Peyer's patch (tissue), 4 donors: Measurements from ENCODE around the gene ARL6IP4. TPM values are rescaled to one million over a fixed set of nuclear protein-coding genes. Genes with fewer than 3 reads are reported as not detected.

Source experiments
- DNase-seq, 3 donors: peaks; one replicate each; pipeline ENCODE4 v3.0.0-alpha.2; 2017 to 2019
- H3K27ac ChIP-seq, 4 donors: fragments of 200-600 bp; sonication (generic); one replicate each; pipeline ENCODE4 v1.5.1; 2016 to 2019
- H3K27me3 ChIP-seq, 2 donors: fragments of 200-600 bp; sonication (generic); one replicate each; pipeline ENCODE4 v1.5.1; 2019
- H3K36me3 ChIP-seq, 3 donors: fragments of 200-600 bp; sonication (generic); one replicate each; pipeline ENCODE4 v1.5.1; 2016 to 2019
- H3K4me1 ChIP-seq, 4 donors: fragments of 200-600 bp; sonication (generic); one replicate each; pipeline ENCODE4 v1.5.1; 2016 to 2019
- H3K4me3 ChIP-seq, 4 donors: fragments of 200-600 bp; sonication (generic); 1 replicate in 3 of 4; 2 replicates in 1 of 4; pipeline ENCODE4 v1.5.1; 2016 to 2019; ENCODE audit warnings: mild to moderate bottlenecking in 1 of 4
- H3K9me3 ChIP-seq, 4 donors: fragments of 200-600 bp; sonication (generic); one replicate each; pipeline ENCODE4 v1.5.1; 2016 to 2019; ENCODE audit warnings: mild to moderate bottlenecking in 1 of 4
- CTCF ChIP-seq, 6 experiments: fragments of 450-650 bp in 4 of 6; fragments of 200-600 bp in 2 of 6; sonication (generic) in 1 of 6; IDR thresholded peaks; one replicate each; pipeline ENCODE4 v1.5.1; 2017 to 2019; ENCODE audit warnings: antibody characterized with exemption in 6 of 6, mild to moderate bottlenecking in 3 of 6, moderate library complexity in 1 of 6
- POLR2A ChIP-seq, 2 donors: fragments of 450-650 bp; IDR thresholded peaks; one replicate each; pipeline ENCODE4 v1.5.1; 2017; ENCODE audit warnings: antibody characterized with exemption in 2 of 2, mild to moderate bottlenecking in 2 of 2, moderate library complexity in 2 of 2
- total RNA-seq, 4 donors: library from RNA; depleted of rRNA; stranded (reverse); fragments of >200 nt; gene quantifications; one replicate each; pipeline ENCODE4 v1.1.0, GENCODE V29; 2016

ARL6IP4 gene
- total RNA-seq, 4 donors from 2014 or later, result 155 to 216 (median 180) TPM

GRCh38 chr12:123022846-123023245 lies 42.4 kb downstream of the ARL6IP4 start:
- no peaks in the 10 kb centered on the region for H3K9me3 ChIP-seq
- DNase-seq, result peak in 1 of 3 donors; percentile 37
- no peak overlapping the region for H3K27ac ChIP-seq
- H3K27me3 ChIP-seq, result no peaks in the 10 kb centered on the region
- TF ChIP-seq POLR2A (IDR thresholded peaks at IDR 0.05) (no peak), CTCF (IDR thresholded peaks at IDR 0.05) (no peak)
- H3K4me3 ChIP-seq, result no peak overlapping the region
- no peaks in the 10 kb centered on the region for H3K36me3 ChIP-seq
- H3K4me1 ChIP-seq, result peaks cover 0 to 17% (median 0%) of the 10 kb centered on the region in 4 donors

GRCh38 chr12:123024819-123025391 lies 44.4 kb downstream of the ARL6IP4 start:
- DNase-seq, result peak in 1 of 3 donors; percentile 44
- H3K9me3 ChIP-seq, result no peaks in the 10 kb centered on the region
- H3K27ac ChIP-seq, result peak overlapping the region in 1 of 4 donors; percentile 43
- TF ChIP-seq CTCF (IDR thresholded peaks at IDR 0.05) (no peak), POLR2A (IDR thresholded peaks at IDR 0.05) (no peak)
- peaks cover 0 to 12% (median 0%) of the 10 kb centered on the region in 3 donors for H3K36me3 ChIP-seq
- H3K4me3 ChIP-seq, result no peak overlapping the region
- H3K4me1 ChIP-seq, result peaks cover 0 to 10% (median 0%) of the 10 kb centered on the region in 4 donors
- no peaks in the 10 kb centered on the region for H3K27me3 ChIP-seq

GRCh38 chr12:123026094-123026853 lies 45.8 kb downstream of the ARL6IP4 start:
- Histone ChIP-seq H3K4me1 (peaks cover 0 to under 1% (median 0%) of the 10 kb centered on the region in 4 donors), H3K36me3 (peaks cover 0 to 14% (median 0%) of the 10 kb centered on the region in 3 donors), H3K27me3 (no peaks in the 10 kb centered on the region), H3K9me3 (no peaks in the 10 kb centered on the region), H3K27ac (no peak overlapping the region), H3K4me3 (no peak overlapping the region)
- DNase-seq, result peak in 1 of 3 donors; percentile 16
- TF ChIP-seq CTCF (IDR thresholded peaks at IDR 0.05), result no peak
- TF ChIP-seq POLR2A (IDR thresholded peaks at IDR 0.05), result no peak

- TF ChIP-seq CTCF (IDR thresholded peaks at IDR 0.05) (no peak), POLR2A (IDR thresholded peaks at IDR 0.05) (no peak)
- Histone ChIP-seq H3K4me3 (no peak overlapping the region), H3K27me3 (no peaks in the 10 kb centered on the region), H3K4me1 (no peaks in the 10 kb centered on the region), H3K9me3 (no peaks in the 10 kb centered on the region), H3K36me3 (peaks cover 0 to 14% (median 0%) of the 10 kb centered on the region in 3 donors), H3K27ac (no peak overlapping the region)
- DNase-seq, result no peak
Observed at GRCh38 chr12:123027726-123028445, 47.4 kb downstream of the ARL6IP4 start.

- DNase-seq, result no peak
- no peak overlapping the region for H3K4me3 ChIP-seq
- peaks cover 0 to 18% (median 0%) of the 10 kb centered on the region in 3 donors for H3K36me3 ChIP-seq
- no peaks in the 10 kb centered on the region for H3K9me3 ChIP-seq
- no peak overlapping the region for H3K27ac ChIP-seq
- no peaks in the 10 kb centered on the region for H3K4me1 ChIP-seq
- TF ChIP-seq POLR2A (IDR thresholded peaks at IDR 0.05), result no peak
- no peak for TF ChIP-seq CTCF (IDR thresholded peaks at IDR 0.05)
- H3K27me3 ChIP-seq, result no peaks in the 10 kb centered on the region
Observed at GRCh38 chr12:123028475-123028874, 48.0 kb downstream of the ARL6IP4 start.
